Measurements from ENCODE around the gene EYA4.

Gene EYA4

DNA sequence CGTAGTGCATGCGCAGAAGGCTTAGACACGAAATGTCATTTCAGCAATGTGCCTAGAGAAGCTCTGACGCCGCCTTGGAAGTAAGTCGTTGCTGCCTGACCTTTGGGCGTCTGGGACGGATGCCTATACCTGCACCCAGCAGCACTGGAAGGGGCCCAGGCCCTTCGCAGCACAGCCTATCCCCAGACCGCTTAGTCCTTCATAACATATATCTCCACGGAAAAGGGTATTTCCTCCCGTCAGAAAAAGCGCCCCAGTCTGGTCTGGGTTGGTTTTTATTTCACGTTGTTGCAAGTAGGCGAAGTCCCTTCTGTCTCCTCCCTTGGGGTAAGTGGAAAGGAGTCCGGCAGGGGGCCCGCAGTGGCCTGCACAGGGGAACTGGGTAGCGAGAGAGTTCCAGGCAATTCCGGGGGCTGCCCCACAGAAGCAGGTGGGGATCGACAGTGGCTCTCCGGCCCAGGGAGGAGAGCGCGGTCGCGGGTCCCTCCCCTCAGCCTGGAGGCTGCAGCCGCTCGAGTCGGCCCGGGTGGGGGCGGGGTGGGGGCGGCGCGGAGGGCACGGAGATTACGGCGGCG is 559 bp upstream of the EYA4 start:
- Histone ChIP-seq H3K4me3 (ENCODE audit: low read length, poor library complexity, severe bottlenecking) (no peak overlapping the region), H3K36me3 (ENCODE audit: insufficient read depth, low read length) (no peaks in the 10 kb centered on the region), H4K20me1 (ENCODE audit: insufficient read depth, low read length, poor library complexity, severe bottlenecking) (no peaks in the 10 kb centered on the region), H3K9ac (ENCODE audit: low read depth, low read length, poor library complexity, severe bottlenecking) (no peak overlapping the region), H3K9me2 (replicated peaks; ENCODE audit: low read depth, low read length) (no peaks in the 10 kb centered on the region), H3K4me1 (ENCODE audit: insufficient read depth, low read length, poor library complexity, severe bottlenecking) (no peaks in the 10 kb centered on the region), H3K9me3 (ENCODE audit: insufficient read depth, low read depth, low read length) (no peaks in the 10 kb centered on the region), H2AFZ (ENCODE audit: low read length) (no peak overlapping the region), H3K4me2 (ENCODE audit: low read depth, low read length, poor library complexity, severe bottlenecking) (no peak overlapping the region), H3K27me3 (ENCODE audit: insufficient read depth, low read length, poor library complexity, severe bottlenecking) (no peaks in the 10 kb centered on the region), H3K79me2 (ENCODE audit: insufficient read depth, low read length) (no peaks in the 10 kb centered on the region), H3F3A (ENCODE audit: low read depth) (no peaks in the 10 kb centered on the region)
- TF ChIP-seq, protein P1, sequence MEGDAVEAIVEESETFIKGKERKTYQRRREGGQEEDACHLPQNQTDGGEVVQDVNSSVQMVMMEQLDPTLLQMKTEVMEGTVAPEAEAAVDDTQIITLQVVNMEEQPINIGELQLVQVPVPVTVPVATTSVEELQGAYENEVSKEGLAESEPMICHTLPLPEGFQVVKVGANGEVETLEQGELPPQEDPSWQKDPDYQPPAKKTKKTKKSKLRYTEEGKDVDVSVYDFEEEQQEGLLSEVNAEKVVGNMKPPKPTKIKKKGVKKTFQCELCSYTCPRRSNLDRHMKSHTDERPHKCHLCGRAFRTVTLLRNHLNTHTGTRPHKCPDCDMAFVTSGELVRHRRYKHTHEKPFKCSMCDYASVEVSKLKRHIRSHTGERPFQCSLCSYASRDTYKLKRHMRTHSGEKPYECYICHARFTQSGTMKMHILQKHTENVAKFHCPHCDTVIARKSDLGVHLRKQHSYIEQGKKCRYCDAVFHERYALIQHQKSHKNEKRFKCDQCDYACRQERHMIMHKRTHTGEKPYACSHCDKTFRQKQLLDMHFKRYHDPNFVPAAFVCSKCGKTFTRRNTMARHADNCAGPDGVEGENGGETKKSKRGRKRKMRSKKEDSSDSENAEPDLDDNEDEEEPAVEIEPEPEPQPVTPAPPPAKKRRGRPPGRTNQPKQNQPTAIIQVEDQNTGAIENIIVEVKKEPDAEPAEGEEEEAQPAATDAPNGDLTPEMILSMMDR (conservative IDR thresholded peaks at IDR 0.05; ENCODE audit: low read length): no peak
- TF ChIP-seq EZH2phosphoT487 (IDR thresholded peaks at IDR 0.05; ENCODE audit: borderline replicate concordance): no peak

DNA sequence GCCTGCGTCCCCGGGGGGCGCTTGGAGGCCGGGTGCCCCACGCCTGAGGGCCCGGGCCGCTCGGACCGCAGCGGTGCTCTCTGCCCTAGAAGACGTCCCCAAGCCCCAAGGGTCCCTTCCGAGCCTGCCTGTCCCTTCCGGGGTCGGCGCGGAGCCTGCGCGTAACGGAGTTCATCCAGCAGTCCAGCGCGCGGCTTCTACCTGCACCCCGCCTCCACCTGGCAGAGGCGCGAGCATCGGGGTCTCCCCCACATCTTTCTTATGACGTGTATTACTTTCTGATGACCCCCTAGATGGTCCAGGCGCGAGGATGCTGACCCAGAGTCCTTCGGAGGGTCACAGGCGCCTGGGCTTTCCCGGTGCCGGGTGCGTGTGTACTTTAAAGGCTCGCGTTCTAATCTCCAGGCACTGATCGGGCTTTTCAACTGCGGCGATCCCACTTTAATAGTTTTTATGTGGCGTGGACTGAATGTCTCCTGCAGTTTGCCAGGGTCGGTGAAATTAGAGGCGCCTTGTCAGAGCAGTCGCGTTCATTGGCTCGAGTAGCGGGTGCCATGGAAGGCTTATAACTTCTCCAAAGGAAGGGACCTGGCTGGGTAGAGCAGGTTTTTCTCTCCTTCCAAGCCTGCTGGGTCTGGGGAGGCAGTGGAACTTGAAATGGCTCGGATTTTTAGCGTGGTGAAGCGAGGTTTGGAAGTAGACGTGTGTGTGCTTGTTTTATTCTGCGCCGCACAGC is 912 bp downstream of the EYA4 start:
- Histone ChIP-seq H3K36me3 (ENCODE audit: insufficient read depth, low read length) (no peaks in the 10 kb centered on the region), H3K4me1 (ENCODE audit: insufficient read depth, low read length, poor library complexity, severe bottlenecking) (no peaks in the 10 kb centered on the region), H4K20me1 (ENCODE audit: insufficient read depth, low read length, poor library complexity, severe bottlenecking) (no peaks in the 10 kb centered on the region), H3K9ac (ENCODE audit: low read depth, low read length, poor library complexity, severe bottlenecking) (no peak overlapping the region), H3F3A (ENCODE audit: low read depth) (no peaks in the 10 kb centered on the region), H3K9me3 (ENCODE audit: insufficient read depth, low read depth, low read length) (no peaks in the 10 kb centered on the region), H3K4me3 (ENCODE audit: low read length, poor library complexity, severe bottlenecking) (no peak overlapping the region), H3K4me2 (ENCODE audit: low read depth, low read length, poor library complexity, severe bottlenecking) (no peak overlapping the region), H3K9me2 (replicated peaks; ENCODE audit: low read depth, low read length) (no peaks in the 10 kb centered on the region), H3K79me2 (ENCODE audit: insufficient read depth, low read length) (no peaks in the 10 kb centered on the region), H3K27me3 (ENCODE audit: insufficient read depth, low read length, poor library complexity, severe bottlenecking) (no peaks in the 10 kb centered on the region), H2AFZ (ENCODE audit: low read length) (no peak overlapping the region)
- TF ChIP-seq, protein P1 (conservative IDR thresholded peaks at IDR 0.05; ENCODE audit: low read length): no peak
- TF ChIP-seq EZH2phosphoT487 (IDR thresholded peaks at IDR 0.05; ENCODE audit: borderline replicate concordance): no peak

DNA sequence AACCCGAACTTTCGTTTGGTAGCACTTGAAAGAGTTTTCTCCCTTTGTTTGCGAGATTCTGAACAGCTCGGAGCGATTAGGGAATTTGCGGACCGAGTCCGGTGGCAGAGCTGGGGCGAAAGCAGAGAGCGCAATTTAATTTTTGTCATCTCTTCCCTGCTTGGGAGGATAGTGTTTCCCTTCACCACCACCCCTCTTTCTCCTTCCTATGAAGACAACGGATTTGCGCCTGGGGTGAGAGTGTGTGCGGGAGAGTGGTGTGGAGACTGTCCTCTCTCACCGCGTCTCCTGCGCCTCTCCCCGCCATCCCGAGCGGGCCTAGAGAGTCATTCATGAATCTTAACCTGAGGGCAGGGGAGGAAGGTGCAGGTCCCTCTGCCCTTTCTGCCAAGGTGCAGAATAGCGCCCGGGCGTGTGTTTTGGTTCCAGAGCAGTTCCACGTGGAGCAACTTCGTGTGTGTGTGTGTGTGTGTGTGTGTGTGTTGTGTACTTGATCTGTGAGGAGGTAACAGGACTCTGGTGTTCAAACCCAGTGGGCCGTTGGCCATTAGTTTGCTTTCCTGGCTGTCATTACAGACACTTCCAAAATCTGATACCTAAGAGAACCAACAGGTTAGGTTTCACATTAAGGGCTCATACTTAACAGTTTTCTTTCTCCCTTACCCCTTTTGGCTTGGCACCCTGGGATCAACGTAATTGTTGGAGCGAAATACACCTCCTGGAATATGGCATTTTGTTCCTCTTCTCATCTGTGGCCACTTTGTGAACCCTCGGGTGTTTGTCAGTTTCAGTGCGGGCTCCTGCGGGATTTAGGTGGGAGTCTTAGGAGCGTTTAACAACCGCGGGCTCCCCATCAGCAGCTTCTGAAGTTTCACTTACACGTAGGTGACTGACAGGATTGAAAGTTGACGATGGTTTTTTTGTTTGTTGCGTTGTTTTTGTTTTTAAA is 1.8 kb downstream of the EYA4 start:
- no peak overlapping the region for H3K4me3 ChIP-seq (ENCODE audit: low read length, poor library complexity, severe bottlenecking)
- no peak overlapping the region for H3K4me2 ChIP-seq (ENCODE audit: low read depth, low read length, poor library complexity, severe bottlenecking)

More for the DNA sequence above, 1.8 kb downstream of the EYA4 start:
- H3K79me2 ChIP-seq (ENCODE audit: insufficient read depth, low read length): no peaks in the 10 kb centered on the region
- TF ChIP-seq, protein P1 (conservative IDR thresholded peaks at IDR 0.05; ENCODE audit: low read length): no peak
- no peak for TF ChIP-seq EZH2phosphoT487 (IDR thresholded peaks at IDR 0.05; ENCODE audit: borderline replicate concordance)
- no peak overlapping the region for H2AFZ ChIP-seq (ENCODE audit: low read length)
- no peaks in the 10 kb centered on the region for H3K9me3 ChIP-seq (ENCODE audit: insufficient read depth, low read depth, low read length)
- no peaks in the 10 kb centered on the region for H3K36me3 ChIP-seq (ENCODE audit: insufficient read depth, low read length)
- no peaks in the 10 kb centered on the region for H4K20me1 ChIP-seq (ENCODE audit: insufficient read depth, low read length, poor library complexity, severe bottlenecking)
- no peaks in the 10 kb centered on the region for H3K4me1 ChIP-seq (ENCODE audit: insufficient read depth, low read length, poor library complexity, severe bottlenecking)
- H3K9me2 ChIP-seq (replicated peaks; ENCODE audit: low read depth, low read length): no peaks in the 10 kb centered on the region
- no peak overlapping the region for H3K9ac ChIP-seq (ENCODE audit: low read depth, low read length, poor library complexity, severe bottlenecking)
- H3K27me3 ChIP-seq (ENCODE audit: insufficient read depth, low read length, poor library complexity, severe bottlenecking): no peaks in the 10 kb centered on the region
- no peaks in the 10 kb centered on the region for H3F3A ChIP-seq (ENCODE audit: low read depth)
